ENCODE results near the gene ABCC1. TPM values are rescaled to one million over a fixed set of nuclear protein-coding genes. Genes with fewer than 3 reads are reported as not detected.
A peak's percentile ranks its signal among the peaks of the same experiment; 100 is the strongest.
"Not testable (repeated sequence)": the region's sequence is repeated elsewhere in the genome, so short reads cannot be mapped to it uniquely, and the experiment has no call there.

ABCC1 gene
- total RNA-seq, 1 experiment from 2014 or later, result 56.4 TPM

- Histone ChIP-seq H2BK15ac (ENCODE audit: low read depth, low read length) (no peak overlapping the region), H4K5ac (ENCODE audit: insufficient read length, low read depth, low read length) (no peak overlapping the region), H3K27me3 (ENCODE audit: insufficient read depth, low read length) (no peaks in the 10 kb centered on the region), H2BK120ac (ENCODE audit: low read depth, low read length, poor library complexity, severe bottlenecking) (no peak overlapping the region), H3K18ac (ENCODE audit: insufficient read length, low read depth, low read length) (no peak overlapping the region), H3K79me1 (ENCODE audit: insufficient read depth, low read depth, low read length, poor library complexity, severe bottlenecking) (no peaks in the 10 kb centered on the region), H2AFZ (ENCODE audit: low read length) (no peak overlapping the region), H2BK20ac (ENCODE audit: low read depth, low read length, poor library complexity, severe bottlenecking) (no peak overlapping the region), H3K4me1 (ENCODE audit: insufficient read depth, low read length) (no peaks in the 10 kb centered on the region), H2BK5ac (ENCODE audit: insufficient read length, low read length) (no peak overlapping the region), H3T11ph (ENCODE audit: low read length) (no peak overlapping the region), H3K14ac (ENCODE audit: insufficient read depth, low read length) (no peak overlapping the region), H4K91ac (ENCODE audit: insufficient read length, low read depth, low read length) (no peak overlapping the region), H3K9me3 (ENCODE audit: control insufficient read depth, low read depth, low read length) (no peaks in the 10 kb centered on the region), H3K4ac (ENCODE audit: low read depth, low read length) (no peak overlapping the region), H3K9ac (ENCODE audit: extremely low read depth, insufficient read length, low read length) (no peak overlapping the region), H4K8ac (replicated peaks; ENCODE audit: insufficient read length, low read depth, low read length) (no peak overlapping the region), H3K79me2 (ENCODE audit: insufficient read depth, low read length) (no peaks in the 10 kb centered on the region), H3K56ac (ENCODE audit: insufficient read length, low read depth, low read length) (no peak overlapping the region), H2AK5ac (ENCODE audit: insufficient read length, low read length) (no peak overlapping the region), H4K20me1 (ENCODE audit: control insufficient read depth, insufficient read depth, insufficient read length) (no peaks in the 10 kb centered on the region), H3K4me2 (ENCODE audit: insufficient read depth, insufficient read length, low read length) (no peak overlapping the region), H3K23ac (ENCODE audit: insufficient read length, low read depth, low read length) (no peak overlapping the region), H3K23me2 (ENCODE audit: insufficient read length, low read depth, low read length, poor library complexity, severe bottlenecking) (no peaks in the 10 kb centered on the region), H2BK12ac (ENCODE audit: insufficient read length, low read depth, low read length) (no peak overlapping the region), H3K27ac (ENCODE audit: insufficient read length, low read depth, low read length) (no peak overlapping the region)
- TF ChIP-seq, protein P1, sequence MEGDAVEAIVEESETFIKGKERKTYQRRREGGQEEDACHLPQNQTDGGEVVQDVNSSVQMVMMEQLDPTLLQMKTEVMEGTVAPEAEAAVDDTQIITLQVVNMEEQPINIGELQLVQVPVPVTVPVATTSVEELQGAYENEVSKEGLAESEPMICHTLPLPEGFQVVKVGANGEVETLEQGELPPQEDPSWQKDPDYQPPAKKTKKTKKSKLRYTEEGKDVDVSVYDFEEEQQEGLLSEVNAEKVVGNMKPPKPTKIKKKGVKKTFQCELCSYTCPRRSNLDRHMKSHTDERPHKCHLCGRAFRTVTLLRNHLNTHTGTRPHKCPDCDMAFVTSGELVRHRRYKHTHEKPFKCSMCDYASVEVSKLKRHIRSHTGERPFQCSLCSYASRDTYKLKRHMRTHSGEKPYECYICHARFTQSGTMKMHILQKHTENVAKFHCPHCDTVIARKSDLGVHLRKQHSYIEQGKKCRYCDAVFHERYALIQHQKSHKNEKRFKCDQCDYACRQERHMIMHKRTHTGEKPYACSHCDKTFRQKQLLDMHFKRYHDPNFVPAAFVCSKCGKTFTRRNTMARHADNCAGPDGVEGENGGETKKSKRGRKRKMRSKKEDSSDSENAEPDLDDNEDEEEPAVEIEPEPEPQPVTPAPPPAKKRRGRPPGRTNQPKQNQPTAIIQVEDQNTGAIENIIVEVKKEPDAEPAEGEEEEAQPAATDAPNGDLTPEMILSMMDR (conservative IDR thresholded peaks at IDR 0.05), result no peak
- peaks cover 38 to 70% (median 64%) of the 10 kb centered on the region in 3 experiments; a peak in 6 of 7 replicates for H3K36me3 Mint-ChIP-seq (ENCODE audit: insufficient read depth in 1 of 3, low read depth in 3 of 3)
- no peaks in the 10 kb centered on the region for H3K9me3 Mint-ChIP-seq
- WGBS (ENCODE audit: extremely low coverage, insufficient read length, low lambda C conversion rate), result no CpG with 5 or more reads among the region's 4 CpGs
- H3K4me3 Mint-ChIP-seq, result no peak overlapping the region
- no peak for DNase-seq
- H3K27ac Mint-ChIP-seq, result no peak overlapping the region
- H3K27me3 Mint-ChIP-seq (ENCODE audit: low read depth), result no peaks in the 10 kb centered on the region
- H3K4me1 Mint-ChIP-seq, result peaks cover 0 to 2% of the 10 kb centered on the region in 2 experiments; a peak in 1 of 4 replicates
Observed at GRCh38 chr16:16102738-16103137, 153.3 kb downstream of the ABCC1 start.

GRCh38 chr16:16104132-16104803 is 154.9 kb downstream of the ABCC1 start:
- WGBS (ENCODE audit: extremely low coverage, insufficient read length, low lambda C conversion rate), result no CpG with 5 or more reads among the region's 16 CpGs
- not testable (repeated sequence) for H2BK5ac ChIP-seq (ENCODE audit: insufficient read length, low read length); H3K79me2 ChIP-seq (ENCODE audit: insufficient read depth, low read length); H3K18ac ChIP-seq (ENCODE audit: insufficient read length, low read depth, low read length); H3K56ac ChIP-seq (ENCODE audit: insufficient read length, low read depth, low read length); H2BK15ac ChIP-seq (ENCODE audit: low read depth, low read length); H3K27me3 Mint-ChIP-seq (ENCODE audit: low read depth); H2BK12ac ChIP-seq (ENCODE audit: insufficient read length, low read depth, low read length); H3K27ac ChIP-seq (ENCODE audit: insufficient read length, low read depth, low read length); H4K20me1 ChIP-seq (ENCODE audit: control insufficient read depth, insufficient read depth, insufficient read length); H3K23me2 ChIP-seq (ENCODE audit: insufficient read length, low read depth, low read length, poor library complexity, severe bottlenecking); H2BK120ac ChIP-seq (ENCODE audit: low read depth, low read length, poor library complexity, severe bottlenecking); H3K4ac ChIP-seq (ENCODE audit: low read depth, low read length); H4K8ac ChIP-seq (replicated peaks; ENCODE audit: insufficient read length, low read depth, low read length); H4K91ac ChIP-seq (ENCODE audit: insufficient read length, low read depth, low read length); H2AK5ac ChIP-seq (ENCODE audit: insufficient read length, low read length); H3T11ph ChIP-seq (ENCODE audit: low read length); H3K4me2 ChIP-seq (ENCODE audit: insufficient read depth, insufficient read length, low read length); H3K4me1 Mint-ChIP-seq; H3K79me1 ChIP-seq (ENCODE audit: insufficient read depth, low read depth, low read length, poor library complexity, severe bottlenecking); H4K5ac ChIP-seq (ENCODE audit: insufficient read length, low read depth, low read length); H3K9me3 Mint-ChIP-seq; H3K4me3 Mint-ChIP-seq; DNase-seq; H2AFZ ChIP-seq (ENCODE audit: low read length); H3K9ac ChIP-seq (ENCODE audit: extremely low read depth, insufficient read length, low read length); H3K9me3 ChIP-seq (ENCODE audit: control insufficient read depth, low read depth, low read length); H3K27me3 ChIP-seq (ENCODE audit: insufficient read depth, low read length); H3K4me1 ChIP-seq (ENCODE audit: insufficient read depth, low read length); H2BK20ac ChIP-seq (ENCODE audit: low read depth, low read length, poor library complexity, severe bottlenecking); H3K23ac ChIP-seq (ENCODE audit: insufficient read length, low read depth, low read length); H3K14ac ChIP-seq (ENCODE audit: insufficient read depth, low read length)
- Mint-ChIP-seq H3K36me3 (ENCODE audit: insufficient read depth in 1 of 3, low read depth in 3 of 3) (peaks cover 33 to 65% (median 65%) of the 10 kb centered on the region in 3 experiments; a peak in 6 of 7 replicates), H3K27ac (peak overlapping the region in 2 of 3 experiments; percentile 80 to 88; a peak in 3 of 7 replicates)
